GM12864 (cell line): Measurements from ENCODE around the gene NKD1.

Experiments
- DNase-seq: peaks from one replicate; pipeline ENCODE4 v3.0.0-alpha.2; 2011; ENCODE audit warnings: low read depth
- H3K4me3 ChIP-seq: 2 replicates; pipeline ENCODE4 v1.5.1; 2011; ENCODE audit warnings: mild to moderate bottlenecking, low read depth, low read length, control low read depth
- TF ChIP-seq, protein P1 (sequence below): IDR thresholded peaks from 2 replicates; pipeline ENCODE4 v1.5.1; 2011; ENCODE audit warnings: low read depth, mild to moderate bottlenecking, moderate library complexity, low read length, control low read depth, inconsistent platforms; ENCODE audit errors: missing control alignments

Gene NKD1

GRCh38 chr16:50607051-50607431 is 58.8 kb downstream of the NKD1 start:
- no peak overlapping the region for H3K4me3 ChIP-seq
- no peak for DNase-seq
- TF ChIP-seq, protein P1, sequence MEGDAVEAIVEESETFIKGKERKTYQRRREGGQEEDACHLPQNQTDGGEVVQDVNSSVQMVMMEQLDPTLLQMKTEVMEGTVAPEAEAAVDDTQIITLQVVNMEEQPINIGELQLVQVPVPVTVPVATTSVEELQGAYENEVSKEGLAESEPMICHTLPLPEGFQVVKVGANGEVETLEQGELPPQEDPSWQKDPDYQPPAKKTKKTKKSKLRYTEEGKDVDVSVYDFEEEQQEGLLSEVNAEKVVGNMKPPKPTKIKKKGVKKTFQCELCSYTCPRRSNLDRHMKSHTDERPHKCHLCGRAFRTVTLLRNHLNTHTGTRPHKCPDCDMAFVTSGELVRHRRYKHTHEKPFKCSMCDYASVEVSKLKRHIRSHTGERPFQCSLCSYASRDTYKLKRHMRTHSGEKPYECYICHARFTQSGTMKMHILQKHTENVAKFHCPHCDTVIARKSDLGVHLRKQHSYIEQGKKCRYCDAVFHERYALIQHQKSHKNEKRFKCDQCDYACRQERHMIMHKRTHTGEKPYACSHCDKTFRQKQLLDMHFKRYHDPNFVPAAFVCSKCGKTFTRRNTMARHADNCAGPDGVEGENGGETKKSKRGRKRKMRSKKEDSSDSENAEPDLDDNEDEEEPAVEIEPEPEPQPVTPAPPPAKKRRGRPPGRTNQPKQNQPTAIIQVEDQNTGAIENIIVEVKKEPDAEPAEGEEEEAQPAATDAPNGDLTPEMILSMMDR = no peak

- DNase-seq = no peak
- TF ChIP-seq, protein P1 = no peak
- no peak overlapping the region for H3K4me3 ChIP-seq
These were observed 59.3 kb downstream of the NKD1 start for GRCh38 chr16:50607447-50607846.

DNA sequence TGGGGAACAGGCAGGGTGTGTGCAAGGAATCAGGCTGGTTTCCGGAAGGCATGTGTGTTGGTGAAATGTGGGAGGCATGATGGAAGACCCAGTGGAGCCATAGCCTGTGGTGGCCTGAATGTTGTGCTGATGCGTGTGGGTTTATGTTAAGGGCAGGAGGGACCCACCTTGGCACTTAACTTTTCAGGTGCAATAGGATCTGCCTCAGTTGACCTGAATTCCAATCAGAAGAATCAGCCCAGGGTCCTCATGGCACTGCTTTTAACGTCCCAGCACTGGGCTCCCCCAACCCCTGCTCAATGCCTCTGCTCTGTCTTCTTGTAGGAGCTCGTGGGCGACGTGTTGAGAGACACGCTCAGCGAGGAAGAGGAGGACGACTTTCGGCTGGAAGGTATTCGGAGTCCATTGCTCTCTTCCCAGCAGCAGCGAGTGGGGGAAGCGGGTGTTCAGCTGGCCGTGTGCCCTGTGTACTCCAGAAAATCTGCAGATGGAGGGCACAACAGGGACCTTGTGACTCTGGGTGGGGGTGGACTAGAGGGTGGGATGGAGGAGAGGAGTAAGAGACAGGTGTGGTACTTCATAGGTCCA is 59.9 kb downstream of the NKD1 start:
- TF ChIP-seq, protein P1 = no peak
- no peak for DNase-seq
- no peak overlapping the region for H3K4me3 ChIP-seq

GRCh38 chr16:50609049-50609448 is 60.9 kb downstream of the NKD1 start:
- TF ChIP-seq, protein P1 = no peak
- H3K4me3 ChIP-seq = no peak overlapping the region
- no peak for DNase-seq

- no peak for DNase-seq
- TF ChIP-seq, protein P1 = no peak
- H3K4me3 ChIP-seq = no peak overlapping the region
These were observed 61.3 kb downstream of the NKD1 start for GRCh38 chr16:50609471-50609870.

DNA sequence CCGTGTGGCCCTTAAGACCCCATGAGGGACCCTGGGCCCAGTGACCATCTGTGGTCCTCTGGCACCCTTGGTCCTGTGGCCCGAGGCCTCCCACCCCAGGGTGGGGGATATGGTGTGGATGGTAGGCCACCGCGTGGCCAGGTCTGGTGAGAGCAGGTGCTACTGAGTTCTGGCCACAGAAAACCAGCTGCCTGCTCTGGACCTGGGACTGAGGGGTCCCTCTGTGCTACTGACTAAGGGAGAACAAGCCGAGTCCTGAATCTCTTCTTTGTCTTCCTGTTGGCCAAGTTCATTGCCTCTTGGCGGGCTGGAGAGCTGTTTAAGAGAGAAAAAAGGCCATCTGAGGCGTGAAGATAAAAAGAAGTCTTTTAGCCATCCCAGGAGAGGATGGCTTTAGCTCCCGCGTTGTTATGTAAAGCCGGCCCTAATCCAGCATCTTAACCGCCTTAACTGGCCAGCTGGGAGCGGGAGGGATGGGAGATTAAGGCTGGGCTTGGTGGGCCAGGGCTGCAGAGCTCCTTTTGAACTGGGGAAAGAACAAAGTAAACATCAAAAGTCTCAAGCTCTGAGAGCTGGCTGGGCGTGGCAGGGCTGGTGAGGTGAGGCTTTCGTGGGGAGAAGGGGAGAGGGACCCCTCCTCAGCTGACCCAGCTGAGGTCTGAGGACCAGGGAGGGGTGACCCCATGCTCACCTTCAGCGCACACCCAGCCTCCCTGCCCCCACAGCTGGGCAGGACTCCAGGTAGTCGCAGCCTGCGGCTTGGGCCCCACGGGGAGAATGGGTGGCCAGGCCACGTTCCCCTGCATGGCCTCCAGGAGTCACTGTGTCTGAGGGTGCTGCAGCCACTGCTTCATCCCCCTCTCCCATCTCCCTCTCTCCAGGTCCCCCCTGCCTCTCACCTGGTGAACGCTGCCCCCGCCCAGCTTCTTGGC is 62.4 kb downstream of the NKD1 start:
- TF ChIP-seq, protein P1 = no peak
- no peak for DNase-seq
- H3K4me3 ChIP-seq = no peak overlapping the region
